Measurements from ENCODE around the gene AMMECR1L.
"Not testable (repeated sequence)": the region's sequence is repeated elsewhere in the genome, so short reads cannot be mapped to it uniquely, and the experiment has no call there.

Gene AMMECR1L

GRCh38 chr2:127834951-127835350, 50.8 kb downstream of the AMMECR1L start:
- no peak for DNase-seq

DNA sequence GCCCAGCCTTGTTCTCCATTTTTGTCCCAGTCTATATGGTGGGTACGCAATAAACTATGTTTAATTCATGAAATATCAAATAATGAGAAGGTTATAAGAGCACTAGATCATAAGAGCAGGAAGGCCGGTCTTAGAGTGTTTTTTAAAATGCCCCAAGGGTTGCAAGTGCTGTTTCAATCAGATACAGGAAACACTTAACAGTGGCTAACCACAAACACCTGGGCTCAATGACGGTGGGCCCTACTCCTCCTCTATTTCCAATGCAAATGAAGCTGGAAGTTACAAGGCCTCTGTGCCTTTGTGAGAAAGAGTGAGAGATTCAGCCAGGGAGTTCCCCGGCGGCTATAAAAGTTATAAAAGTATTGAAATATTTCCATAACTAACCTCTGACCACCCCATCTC, 55.9 kb downstream of the AMMECR1L start:
- no peak for DNase-seq

GRCh38 chr2:127826708-127827107, 59.0 kb downstream of the AMMECR1L start:
- DNase-seq, result not testable (repeated sequence)

DNA sequence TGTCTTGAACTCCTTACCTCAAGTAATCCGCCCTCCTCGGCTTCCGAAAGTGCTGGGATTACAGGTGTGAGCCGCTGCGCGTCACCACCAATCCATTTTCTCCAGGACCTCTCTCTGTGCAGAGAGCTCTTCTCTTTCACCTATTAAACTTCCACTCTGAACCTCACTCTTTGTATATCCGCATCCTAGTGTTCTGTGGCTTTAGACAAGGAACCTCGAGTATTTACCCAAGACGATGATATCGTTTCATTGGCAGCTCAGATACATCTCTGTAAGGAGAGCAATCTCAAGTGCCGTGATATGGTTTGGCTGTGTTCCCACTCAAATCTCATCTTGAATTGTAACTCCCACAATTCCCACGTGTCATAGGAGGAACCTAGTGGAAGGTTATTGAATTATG, 59.7 kb downstream of the AMMECR1L start:
- no peak for DNase-seq

GRCh38 chr2:127820080-127820668, 65.6 kb downstream of the AMMECR1L start:
- DNase-seq, result no peak

DNA sequence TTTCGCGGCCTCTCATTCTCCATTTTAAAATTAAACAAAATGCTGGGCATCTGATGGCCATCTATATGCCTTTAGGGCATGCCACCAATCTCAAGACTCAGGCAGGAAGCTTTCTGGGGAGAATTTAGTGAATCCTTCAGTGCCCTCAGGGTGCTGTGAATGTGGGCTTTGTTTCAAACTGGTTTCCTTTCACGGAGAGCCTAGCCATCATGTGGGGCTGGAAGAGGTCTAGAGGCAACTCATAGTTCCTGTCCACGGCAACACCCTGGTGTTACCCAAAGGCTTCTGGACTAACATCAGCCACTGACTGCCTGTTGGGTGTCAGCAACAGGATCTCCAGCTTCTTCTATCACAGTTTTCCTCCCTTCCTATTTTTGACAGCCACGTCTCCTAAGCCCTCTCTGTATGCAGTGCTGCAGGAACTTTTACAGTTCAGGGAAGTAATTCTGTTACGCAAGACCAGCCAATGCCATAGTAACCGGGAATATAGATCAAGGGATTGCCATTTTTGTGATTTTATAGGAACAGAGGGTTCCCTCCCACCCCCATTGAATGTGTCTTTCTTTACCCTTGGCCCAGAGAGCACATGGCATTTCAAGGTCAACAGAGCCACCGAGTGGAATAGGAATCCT, 66.8 kb downstream of the AMMECR1L start:
- no peak for DNase-seq

- DNase-seq, result no peak
Observed at GRCh38 chr2:127818241-127818640, 67.5 kb downstream of the AMMECR1L start.

DNA sequence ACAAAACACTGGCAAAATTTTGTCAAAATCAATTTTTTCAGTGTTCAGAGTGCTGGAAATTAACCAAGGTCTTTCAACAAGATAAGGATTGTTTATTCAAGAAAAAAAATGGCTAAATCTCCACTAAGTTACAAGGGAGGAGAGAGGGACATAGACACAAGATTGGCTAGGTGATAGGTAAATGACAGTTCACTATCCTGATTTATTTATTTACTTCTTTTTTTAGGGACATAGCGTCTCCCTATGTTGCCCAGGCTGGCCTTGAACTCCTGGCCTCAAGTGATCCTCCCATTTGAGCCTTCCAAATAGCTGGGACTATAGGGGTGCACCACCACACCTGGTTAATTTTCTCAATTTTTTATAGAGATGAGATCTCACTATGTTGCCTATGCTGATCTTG, 71.1 kb downstream of the AMMECR1L start:
- no peak for DNase-seq

DNA sequence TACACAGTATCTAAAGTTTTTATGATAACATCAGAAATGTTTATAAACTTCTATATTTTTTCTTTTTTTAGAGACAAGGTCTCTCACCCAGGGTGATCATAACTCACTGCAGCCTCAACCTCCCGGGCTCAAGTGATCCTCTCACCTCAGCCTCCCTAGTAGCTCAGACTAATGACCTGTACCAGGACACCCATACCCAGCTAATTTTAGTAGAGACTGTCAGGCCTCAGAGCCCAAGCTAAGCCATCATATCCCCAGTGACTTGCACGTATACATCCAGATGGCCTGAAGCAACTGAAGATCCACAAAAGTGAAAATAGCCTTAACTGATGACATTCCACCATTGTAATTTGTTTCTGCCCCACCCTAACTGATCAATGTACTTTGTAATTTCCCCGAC, 73.3 kb downstream of the AMMECR1L start:
- DNase-seq, result not testable (repeated sequence)
